ENCODE data around the gene ALDH1A1. TPM values are rescaled to one million over a fixed set of nuclear protein-coding genes. Genes with fewer than 3 reads are reported as not detected.

Gene ALDH1A1
- total and polyA plus RNA-seq, 2 donors (not counting 3 experiments of a cell fraction or from before 2014, with no cell fraction given), result 91.1 to 287 TPM

DNA sequence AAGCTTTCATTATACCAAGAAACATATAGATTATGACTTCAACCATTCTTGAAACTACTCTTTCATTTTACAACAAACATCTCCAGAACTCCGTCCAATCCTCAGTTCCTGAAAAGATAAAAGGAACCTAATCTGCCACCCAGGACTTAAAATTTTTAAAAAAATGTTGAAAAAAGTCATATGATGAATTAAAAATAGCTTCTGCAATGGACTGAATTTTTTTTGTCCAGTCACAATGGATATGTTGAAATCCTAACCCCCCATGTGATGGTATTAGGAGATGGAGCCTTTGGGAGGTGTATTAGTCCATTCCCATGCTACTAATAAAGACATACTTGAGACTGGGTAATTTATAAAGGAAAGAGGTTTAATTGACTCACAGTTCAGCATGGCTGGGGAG is 2.7 kb upstream of the ALDH1A1 start:
- CTCF ChIA-PET, result interaction anchor here (0.9 to 2.2 kb wide), 4 partner anchors 15 to 684 kb away, joined by 3 to 6 read pairs (median 3); no protein-coding TSS in a partner anchor
- H3K79me2 ChIP-seq (ENCODE audit: control insufficient read depth, insufficient read depth, low read length), result peaks cover 5% of the 10 kb centered on the region
- H3K27me3 ChIP-seq (ENCODE audit: control insufficient read depth in 2 of 2, insufficient read depth in 2 of 2, low read length in 2 of 2), result no peaks in the 10 kb centered on the region
- FAIRE-seq, result no peak
- H3K4me1 ChIP-seq (ENCODE audit: control insufficient read depth, extremely low read depth, insufficient read depth, low read length), result no peaks in the 10 kb centered on the region
- intact Hi-C loops (cut with micrococcal nuclease), result no loop called here
- dilution Hi-C loops (cut with MboI; ENCODE audit: extremely low pct_ligation_motif_present, low sequenced_read_pairs), result no loop called here
- no peaks in the 10 kb centered on the region for H3K9me3 ChIP-seq (replicated peaks; ENCODE audit: control insufficient read depth, insufficient read depth, low read length)
- H3K27ac ChIP-seq (ENCODE audit: insufficient read depth, low read depth, low read length), result no peak overlapping the region
- H3K9me1 ChIP-seq (replicated peaks; ENCODE audit: control insufficient read depth, extremely low read depth, insufficient read depth, low read length), result no peaks in the 10 kb centered on the region
- no peak overlapping the region for H3K4me2 ChIP-seq (ENCODE audit: insufficient read depth, low read length)
- H3K36me3 ChIP-seq (ENCODE audit: control insufficient read depth in 2 of 2, extremely low read depth in 1 of 2, insufficient read depth in 2 of 2, low read length in 2 of 2), result no peaks in the 10 kb centered on the region
- no TSS peak for BruUV-seq (replicated peaks)
- POLR2A ChIA-PET, result no interaction called here
- no peak overlapping the region for H3K4me3 ChIP-seq (replicated peaks in 1 of 3; ENCODE audit: insufficient read depth in 1 of 3, low read depth in 1 of 3, low read length in 3 of 3)
- TF ChIP-seq POLR2A (IDR thresholded peaks at IDR 0.05; ENCODE audit: low read depth, low read length), result no peak
- no peak for TF ChIP-seq POLR2AphosphoS5 (IDR thresholded peaks at IDR 0.05; ENCODE audit: insufficient read depth, low read depth, low read length)
- TF ChIP-seq MYC (IDR thresholded peaks at IDR 0.05; ENCODE audit: low read depth, low read length), result no peak
- no peak for TF ChIP-seq EZH2 (IDR thresholded peaks at IDR 0.05; ENCODE audit: borderline replicate concordance, low read depth, low read length, severe bottlenecking)
- TF ChIP-seq, protein P1, sequence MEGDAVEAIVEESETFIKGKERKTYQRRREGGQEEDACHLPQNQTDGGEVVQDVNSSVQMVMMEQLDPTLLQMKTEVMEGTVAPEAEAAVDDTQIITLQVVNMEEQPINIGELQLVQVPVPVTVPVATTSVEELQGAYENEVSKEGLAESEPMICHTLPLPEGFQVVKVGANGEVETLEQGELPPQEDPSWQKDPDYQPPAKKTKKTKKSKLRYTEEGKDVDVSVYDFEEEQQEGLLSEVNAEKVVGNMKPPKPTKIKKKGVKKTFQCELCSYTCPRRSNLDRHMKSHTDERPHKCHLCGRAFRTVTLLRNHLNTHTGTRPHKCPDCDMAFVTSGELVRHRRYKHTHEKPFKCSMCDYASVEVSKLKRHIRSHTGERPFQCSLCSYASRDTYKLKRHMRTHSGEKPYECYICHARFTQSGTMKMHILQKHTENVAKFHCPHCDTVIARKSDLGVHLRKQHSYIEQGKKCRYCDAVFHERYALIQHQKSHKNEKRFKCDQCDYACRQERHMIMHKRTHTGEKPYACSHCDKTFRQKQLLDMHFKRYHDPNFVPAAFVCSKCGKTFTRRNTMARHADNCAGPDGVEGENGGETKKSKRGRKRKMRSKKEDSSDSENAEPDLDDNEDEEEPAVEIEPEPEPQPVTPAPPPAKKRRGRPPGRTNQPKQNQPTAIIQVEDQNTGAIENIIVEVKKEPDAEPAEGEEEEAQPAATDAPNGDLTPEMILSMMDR (IDR thresholded peaks at IDR 0.05; ENCODE audit: extremely low read depth in 1 of 2, insufficient read depth in 1 of 2, low read depth in 1 of 2, low read length in 2 of 2), result no peak
- no peak for TF ChIP-seq GATA2 (IDR thresholded peaks at IDR 0.05; ENCODE audit: insufficient read depth, insufficient read length, low read depth, low read length)
- TF ChIP-seq, protein P2, sequence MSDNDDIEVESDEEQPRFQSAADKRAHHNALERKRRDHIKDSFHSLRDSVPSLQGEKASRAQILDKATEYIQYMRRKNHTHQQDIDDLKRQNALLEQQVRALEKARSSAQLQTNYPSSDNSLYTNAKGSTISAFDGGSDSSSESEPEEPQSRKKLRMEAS (IDR thresholded peaks at IDR 0.05; ENCODE audit: insufficient read depth, insufficient read length), result no peak
- TF ChIP-seq FOS (IDR thresholded peaks at IDR 0.05; ENCODE audit: borderline replicate concordance, insufficient read depth, low read length), result no peak
- no peak for TF ChIP-seq JUN (IDR thresholded peaks at IDR 0.05; ENCODE audit: borderline replicate concordance, insufficient read depth, insufficient read length, low read depth)
- no peak overlapping the region for H2AFZ ChIP-seq (ENCODE audit: low read depth, low read length)
- no peak overlapping the region for H3K9ac ChIP-seq (replicated peaks; ENCODE audit: extremely low read depth, insufficient read depth, low read length)
- no peak for DNase-seq (ENCODE audit: low read depth, low spot score)
- no peaks in the 10 kb centered on the region for H4K20me1 ChIP-seq (replicated peaks; ENCODE audit: control insufficient read depth, extremely low read depth, insufficient read depth, low read length)
